Heart left ventricle (tissue), 13 donors: ENCODE measurements around the gene USP10.

Experiments
- POLR2A ChIP-seq, 2 donors: fragments of 450-650 bp; IDR thresholded peaks; one replicate each; pipeline ENCODE4 v1.6.1; 2017; ENCODE audit warnings: antibody characterized with exemption in 2 of 2, mild to moderate bottlenecking in 2 of 2, moderate library complexity in 2 of 2
- TF ChIP-seq, protein P1 (sequence below), 12 donors: fragments of 200-600 bp; sonication (generic) in 4 of 12; IDR thresholded peaks; one replicate each; pipeline versions ENCODE4 v1.5.0 to v1.8.0; 2018 to 2022; ENCODE audit warnings: antibody characterized with exemption in 12 of 12, mild to moderate bottlenecking in 5 of 12
- donor health status: ischemic (EF 13 %, LVEDD 7.1; RV severe dilation, severe dysfunction).
- donor health status: DM: no; HTN: yes; CAD: no.
- donor health status: DM: no; HTN: no; CAD: no.
- donor health status: ischemic (EF 25% LVEDD 6.9; RV normal size, moderate dysfunction).
- donor health status: ischemic (EF 25% LVEDD 5.7; RV mildly dilated, moderate dysfunction).
- donor health status: ischemic (EF 35%, LVEDD 5.7; RV mildly dilated, moderate dysfunction).
- donor health status: nonischemic (EF 11% LVEDD 7.7; RV severe dilation, severe dysfunction).
- donor health status: DM: yes; HTN: yes; CAD: no.
- donor health status: PGD.
- donor health status: ischemic (EF 29% LVEDD 5.4; RV normal size, mild dysfunction).
- donor health status: nonischemic (EF 23%, LVEDD 6.1; RV moderate dilation, normal function).

DNA sequence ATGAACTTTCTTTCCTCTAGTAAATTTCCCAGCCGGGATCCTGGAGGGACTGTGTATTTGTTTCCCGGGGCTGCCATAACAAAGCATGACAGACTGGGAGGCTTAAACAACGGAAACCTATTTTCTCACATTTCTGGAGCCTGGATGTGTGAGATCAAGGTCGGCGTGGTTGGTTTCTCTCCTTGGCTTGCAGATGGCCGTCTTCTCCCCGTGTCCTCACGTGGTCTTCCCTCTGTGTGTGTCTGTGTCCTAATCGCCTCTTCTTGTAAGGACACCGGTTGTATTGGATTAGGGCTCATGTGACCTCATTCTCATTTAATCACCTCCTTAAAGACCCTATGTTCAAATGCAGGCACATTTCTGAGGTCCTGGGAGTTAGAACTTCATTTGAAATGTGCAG is 22.0 kb upstream of the USP10 start:
- TF ChIP-seq, protein P1, sequence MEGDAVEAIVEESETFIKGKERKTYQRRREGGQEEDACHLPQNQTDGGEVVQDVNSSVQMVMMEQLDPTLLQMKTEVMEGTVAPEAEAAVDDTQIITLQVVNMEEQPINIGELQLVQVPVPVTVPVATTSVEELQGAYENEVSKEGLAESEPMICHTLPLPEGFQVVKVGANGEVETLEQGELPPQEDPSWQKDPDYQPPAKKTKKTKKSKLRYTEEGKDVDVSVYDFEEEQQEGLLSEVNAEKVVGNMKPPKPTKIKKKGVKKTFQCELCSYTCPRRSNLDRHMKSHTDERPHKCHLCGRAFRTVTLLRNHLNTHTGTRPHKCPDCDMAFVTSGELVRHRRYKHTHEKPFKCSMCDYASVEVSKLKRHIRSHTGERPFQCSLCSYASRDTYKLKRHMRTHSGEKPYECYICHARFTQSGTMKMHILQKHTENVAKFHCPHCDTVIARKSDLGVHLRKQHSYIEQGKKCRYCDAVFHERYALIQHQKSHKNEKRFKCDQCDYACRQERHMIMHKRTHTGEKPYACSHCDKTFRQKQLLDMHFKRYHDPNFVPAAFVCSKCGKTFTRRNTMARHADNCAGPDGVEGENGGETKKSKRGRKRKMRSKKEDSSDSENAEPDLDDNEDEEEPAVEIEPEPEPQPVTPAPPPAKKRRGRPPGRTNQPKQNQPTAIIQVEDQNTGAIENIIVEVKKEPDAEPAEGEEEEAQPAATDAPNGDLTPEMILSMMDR (IDR thresholded peaks at IDR 0.05): no peak
- TF ChIP-seq POLR2A (IDR thresholded peaks at IDR 0.05): no peak
